WTC11 (cell line): ENCODE data around the gene SNX17. TPM values are rescaled to one million over a fixed set of nuclear protein-coding genes. Genes with fewer than 3 reads are reported as not detected.
A peak's percentile ranks its signal among the peaks of the same experiment; 100 is the strongest.

Source experiments
- ATAC-seq: fragments of 200-7000 bp; cut with Tn5 transposase; 2 replicates; pipeline ENCODE4 v1.10.0; 2021; ENCODE audit warnings: mild to moderate bottlenecking, moderate library complexity
- CTCF ChIA-PET: fragments of 300-600 bp; sonication (Branson Sonifier 250); formaldehyde crosslinking; loops from one replicate; lab custom pipeline; 2021; ENCODE audit warnings: antibody characterized with exemption; lab: Charles Lee
- POLR2A ChIA-PET: fragments of 350-600 bp; sonication (Branson Sonifier 250); formaldehyde crosslinking; loops from one replicate; lab custom pipeline; 2021; ENCODE audit warnings: antibody characterized with exemption; lab: Charles Lee
- DNase-seq: peaks from one replicate; pipeline ENCODE4 v3.0.0; 2021; ENCODE audit warnings: low spot score
- H3K27ac Mint-ChIP-seq: 2 replicates; pipeline ENCODE4 v1.8.0; 2021; ENCODE audit warnings: mixed read lengths
- H3K27me3 Mint-ChIP-seq: 2 replicates; pipeline ENCODE4 v1.8.0; 2021; ENCODE audit warnings: low read depth, mild to moderate bottlenecking, moderate library complexity, mixed read lengths
- H3K36me3 Mint-ChIP-seq: 2 replicates; pipeline ENCODE4 v1.8.0; 2021; ENCODE audit warnings: mixed read lengths
- H3K4me1 Mint-ChIP-seq: 2 replicates; pipeline ENCODE4 v1.8.0; 2022; ENCODE audit warnings: mixed read lengths
- H3K4me3 Mint-ChIP-seq: 2 replicates; pipeline ENCODE4 v1.8.0; 2021; ENCODE audit warnings: mild to moderate bottlenecking, moderate library complexity, mixed read lengths
- H3K9me3 Mint-ChIP-seq: 2 replicates; pipeline ENCODE4 v1.8.0; 2021; ENCODE audit warnings: mixed read lengths
- CREB1 ChIP-seq: sonication (generic); formaldehyde crosslinking; IDR thresholded peaks from 2 replicates; pipeline ENCODE4 v1.8.0; 2023; ENCODE audit warnings: mild to moderate bottlenecking, missing genetic modification reagents
- ESRRA ChIP-seq: sonication (generic); formaldehyde crosslinking; IDR thresholded peaks from 2 replicates; pipeline ENCODE4 v1.8.1; 2022; ENCODE audit warnings: mild to moderate bottlenecking, missing genetic modification reagents, borderline replicate concordance
- FOXK1 ChIP-seq: sonication (generic); formaldehyde crosslinking; IDR thresholded peaks from 2 replicates; pipeline ENCODE4 v1.8.0; 2022; ENCODE audit warnings: mild to moderate bottlenecking, moderate library complexity, missing genetic modification reagents
- HMGA2 ChIP-seq: fragments of 250-450 bp; sonication (Bioruptor Pico); IDR thresholded peaks from 2 replicates; pipeline ENCODE4 v1.4.0; 2021; ENCODE audit warnings: mild to moderate bottlenecking, moderate library complexity
- JUN ChIP-seq: sonication (generic); formaldehyde crosslinking; IDR thresholded peaks from 2 replicates; pipeline ENCODE4 v1.8.0; 2023; ENCODE audit warnings: mild to moderate bottlenecking, missing genetic modification reagents
- MAX ChIP-seq: sonication (generic); formaldehyde crosslinking; IDR thresholded peaks from 2 replicates; pipeline ENCODE4 v1.8.0; 2022; ENCODE audit warnings: mild to moderate bottlenecking, missing genetic modification reagents
- MXD4 ChIP-seq: fragments of 250-450 bp; sonication (Bioruptor Pico); IDR thresholded peaks from 2 replicates; pipeline ENCODE4 v1.8.0; 2021; ENCODE audit warnings: mild to moderate bottlenecking, moderate library complexity, borderline replicate concordance
- MYBL2 ChIP-seq: sonication (generic); formaldehyde crosslinking; IDR thresholded peaks from 2 replicates; pipeline ENCODE4 v1.8.1; 2023; ENCODE audit warnings: mild to moderate bottlenecking, moderate library complexity, missing genetic modification reagents
- NFATC4 ChIP-seq: fragments of 250-450 bp; sonication (Bioruptor Pico); IDR thresholded peaks from 2 replicates; pipeline ENCODE4 v1.9.0; 2021; ENCODE audit warnings: mild to moderate bottlenecking
- PRRX2 ChIP-seq: fragments of 250-450 bp; sonication (Bioruptor Pico); IDR thresholded peaks from 2 replicates; pipeline ENCODE4 v1.8.0; 2021; ENCODE audit warnings: mild to moderate bottlenecking
- RELA ChIP-seq: sonication (generic); formaldehyde crosslinking; IDR thresholded peaks from 2 replicates; pipeline ENCODE4 v1.8.1; 2022; ENCODE audit warnings: missing genetic modification reagents, mild to moderate bottlenecking, borderline replicate concordance
- SMAD4 ChIP-seq: sonication (generic); formaldehyde crosslinking; IDR thresholded peaks from 2 replicates; pipeline ENCODE4 v1.8.0; 2022; ENCODE audit warnings: mild to moderate bottlenecking, missing genetic modification reagents
- TP53 ChIP-seq: sonication (generic); formaldehyde crosslinking; IDR thresholded peaks from 2 replicates; pipeline ENCODE4 v1.8.1; 2023; ENCODE audit warnings: mild to moderate bottlenecking, missing genetic modification reagents
- ZNF219 ChIP-seq: sonication (generic); formaldehyde crosslinking; IDR thresholded peaks from 2 replicates; pipeline ENCODE4 v1.8.0; 2023; ENCODE audit warnings: missing genetic modification reagents, mild to moderate bottlenecking, borderline replicate concordance
- ZNF423 ChIP-seq: fragments of 250-450 bp; sonication (Bioruptor Pico); IDR thresholded peaks from 2 replicates; pipeline ENCODE4 v2.1.2; 2022; ENCODE audit warnings: mild to moderate bottlenecking, moderate library complexity
- ZNF512 ChIP-seq: sonication (generic); formaldehyde crosslinking; IDR thresholded peaks from 2 replicates; pipeline ENCODE4 v1.8.1; 2022; ENCODE audit warnings: missing genetic modification reagents, borderline replicate concordance
- total RNA-seq: library from RNA; stranded (reverse); gene quantifications from 3 replicates; pipeline ENCODE4 v1.2.3, GENCODE V29; 2021
- TF ChIP-seq, protein P1 (sequence below): fragments of 250-450 bp; sonication (Bioruptor Pico); IDR thresholded peaks from 2 replicates; pipeline ENCODE4 v2.1.2; 2022; ENCODE audit warnings: mild to moderate bottlenecking, moderate library complexity
- TF ChIP-seq, protein P2 (sequence below): sonication (generic); formaldehyde crosslinking; IDR thresholded peaks from 2 replicates; pipeline ENCODE4 v1.8.1; 2023; ENCODE audit warnings: mild to moderate bottlenecking, missing genetic modification reagents
- TF ChIP-seq, protein P3 (sequence below): sonication (generic); formaldehyde crosslinking; IDR thresholded peaks from 2 replicates; pipeline ENCODE4 v1.8.0; 2022; ENCODE audit warnings: missing genetic modification reagents

Gene SNX17
- total RNA-seq, 1 experiment from 2014 or later: 74.7 TPM

DNA sequence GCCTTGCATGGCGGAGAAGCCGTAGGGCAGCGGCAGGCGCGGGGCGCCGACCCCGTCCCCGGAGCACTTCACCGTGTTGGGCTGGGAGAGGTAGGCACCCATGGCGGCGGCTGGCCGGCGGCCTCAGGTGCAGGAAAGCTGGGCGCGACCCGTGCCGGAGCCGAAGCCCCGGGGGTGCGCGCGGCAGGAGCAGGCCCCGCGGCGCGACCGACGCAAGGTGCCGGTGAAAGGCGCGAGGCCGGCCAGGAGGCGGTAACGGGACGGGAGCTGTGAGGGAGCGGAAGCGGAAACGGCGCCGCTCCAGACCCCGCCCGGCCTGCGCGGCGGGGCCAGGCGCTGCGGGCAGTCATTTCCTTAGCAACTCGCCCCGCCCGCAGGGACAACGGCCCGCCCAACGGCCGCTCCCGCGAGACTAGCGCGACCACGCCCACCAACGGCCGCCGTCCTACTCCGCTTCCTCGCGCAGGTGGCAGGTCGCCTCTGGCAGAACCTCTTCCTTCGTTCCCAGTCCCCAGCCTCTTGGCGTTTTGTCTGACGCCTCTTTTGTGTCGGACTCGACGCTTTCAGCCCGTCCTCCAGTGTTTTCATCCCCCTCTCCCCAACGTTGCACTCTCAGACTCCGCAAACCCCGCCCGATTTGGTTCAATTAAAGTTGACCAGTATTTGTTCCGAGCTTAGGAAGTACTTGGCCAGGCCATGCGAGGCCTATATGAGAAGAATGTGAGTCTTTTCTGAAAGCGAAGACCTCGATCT lies 39.1 kb downstream of the SNX17 start, which contains the start of gene PPM1G (continued):
- TF ChIP-seq ESRRA (CRISPR knock-in tag) (peak; percentile 89; the same call in 1 of the 2 replicates), NFATC4 (CRISPR knock-in tag) (no peak), HMGA2 (no peak), TP53 (CRISPR knock-in tag) (peak; percentile 70; the same call in 1 of the 2 replicates)
- TF ChIP-seq, protein P1, sequence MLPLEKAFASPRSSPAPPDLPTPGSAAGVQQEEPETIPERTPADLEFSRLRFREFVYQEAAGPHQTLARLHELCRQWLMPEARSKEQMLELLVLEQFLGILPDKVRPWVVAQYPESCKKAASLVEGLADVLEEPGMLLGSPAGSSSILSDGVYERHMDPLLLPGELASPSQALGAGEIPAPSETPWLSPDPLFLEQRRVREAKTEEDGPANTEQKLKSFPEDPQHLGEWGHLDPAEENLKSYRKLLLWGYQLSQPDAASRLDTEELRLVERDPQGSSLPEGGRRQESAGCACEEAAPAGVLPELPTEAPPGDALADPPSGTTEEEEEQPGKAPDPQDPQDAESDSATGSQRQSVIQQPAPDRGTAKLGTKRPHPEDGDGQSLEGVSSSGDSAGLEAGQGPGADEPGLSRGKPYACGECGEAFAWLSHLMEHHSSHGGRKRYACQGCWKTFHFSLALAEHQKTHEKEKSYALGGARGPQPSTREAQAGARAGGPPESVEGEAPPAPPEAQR (CRISPR knock-in tag): no peak
- TF ChIP-seq, all 79 proteins: peak for 30

DNA sequence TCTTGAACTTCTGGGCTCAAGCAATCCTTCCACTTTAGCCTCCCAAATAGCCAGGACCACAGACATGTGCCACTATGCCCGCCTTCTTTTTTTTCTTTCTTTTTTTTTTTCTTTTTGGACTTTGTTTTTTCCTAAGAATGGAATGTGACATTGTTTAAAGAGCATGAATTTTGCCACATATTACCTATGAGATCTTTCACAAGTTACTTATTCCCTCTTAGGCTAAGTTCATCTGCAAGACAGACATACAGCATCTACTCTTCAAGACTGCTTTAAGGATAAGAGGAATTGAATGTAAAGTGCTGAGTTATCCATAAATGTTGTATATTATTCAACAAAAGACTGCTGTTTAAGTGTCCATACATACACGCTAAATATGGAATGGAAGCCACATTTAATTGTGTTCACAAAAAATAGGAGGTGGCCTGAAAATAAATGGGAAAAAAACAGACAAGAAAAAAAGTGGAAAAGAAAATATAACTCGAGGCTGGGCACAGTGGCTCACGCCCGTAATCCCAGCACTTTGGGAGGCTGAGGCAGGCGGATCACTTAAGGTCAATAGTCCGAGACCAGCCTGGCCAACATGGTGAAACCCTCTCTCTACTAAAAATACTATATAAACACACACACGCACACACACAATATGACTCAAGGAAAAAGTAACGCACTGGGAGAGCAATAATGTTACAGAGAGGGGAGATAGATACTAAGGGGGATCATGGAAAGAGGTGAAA lies 42.2 kb downstream of the SNX17 start:
- POLR2A ChIA-PET: no interaction called here
- Mint-ChIP-seq H3K27ac (no peak overlapping the region), H3K9me3 (peaks cover 8% of the 10 kb centered on the region)
- no peak for DNase-seq
- TF ChIP-seq NFATC4 (CRISPR knock-in tag) (no peak), MAX (CRISPR knock-in tag) (no peak)
- TF ChIP-seq, protein P2, sequence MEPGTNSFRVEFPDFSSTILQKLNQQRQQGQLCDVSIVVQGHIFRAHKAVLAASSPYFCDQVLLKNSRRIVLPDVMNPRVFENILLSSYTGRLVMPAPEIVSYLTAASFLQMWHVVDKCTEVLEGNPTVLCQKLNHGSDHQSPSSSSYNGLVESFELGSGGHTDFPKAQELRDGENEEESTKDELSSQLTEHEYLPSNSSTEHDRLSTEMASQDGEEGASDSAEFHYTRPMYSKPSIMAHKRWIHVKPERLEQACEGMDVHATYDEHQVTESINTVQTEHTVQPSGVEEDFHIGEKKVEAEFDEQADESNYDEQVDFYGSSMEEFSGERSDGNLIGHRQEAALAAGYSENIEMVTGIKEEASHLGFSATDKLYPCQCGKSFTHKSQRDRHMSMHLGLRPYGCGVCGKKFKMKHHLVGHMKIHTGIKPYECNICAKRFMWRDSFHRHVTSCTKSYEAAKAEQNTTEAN: no peak
- TF ChIP-seq, all 79 proteins: peak for 0
- peaks cover 13% of the 10 kb centered on the region for H3K27me3 Mint-ChIP-seq
- CTCF ChIA-PET: no interaction called here
- H3K4me1 Mint-ChIP-seq: peaks cover 11% of the 10 kb centered on the region
- peaks cover 4% of the 10 kb centered on the region; the same call in 1 of the 2 replicates for H3K36me3 Mint-ChIP-seq
- H3K4me3 Mint-ChIP-seq: no peak overlapping the region
- ATAC-seq: no peak

- no peaks in the 10 kb centered on the region for H3K4me1 Mint-ChIP-seq
- no peak for DNase-seq
- peaks cover 3% of the 10 kb centered on the region for H3K9me3 Mint-ChIP-seq
- no peak for ATAC-seq
- no peaks in the 10 kb centered on the region; the same call in 1 of the 2 replicates for H3K36me3 Mint-ChIP-seq
- ChIA-PET CTCF (interaction anchor here (1.5 kb wide), 1 partner anchor 8 kb away, joined by 4 read pairs; no protein-coding TSS in a partner anchor), POLR2A (interaction anchor here (0.6 kb wide), 1 partner anchor 24 kb away, joined by 3 read pairs; no protein-coding TSS in a partner anchor)
- H3K27me3 Mint-ChIP-seq: peaks cover 13% of the 10 kb centered on the region
- H3K4me3 Mint-ChIP-seq: no peak overlapping the region
- TF ChIP-seq CREB1 (no peak), PRRX2 (CRISPR knock-in tag) (no peak), JUN (CRISPR knock-in tag) (no peak), SMAD4 (no peak), ZNF423 (CRISPR knock-in tag) (no peak), MXD4 (CRISPR knock-in tag) (no peak), HMGA2 (no peak), RELA (CRISPR knock-in tag) (no peak), FOXK1 (CRISPR knock-in tag) (no peak), ZNF512 (CRISPR knock-in tag) (no peak), ZNF219 (CRISPR knock-in tag) (no peak), MYBL2 (CRISPR knock-in tag) (no peak)
- TF ChIP-seq, protein P2: no peak
- TF ChIP-seq, protein P3, sequence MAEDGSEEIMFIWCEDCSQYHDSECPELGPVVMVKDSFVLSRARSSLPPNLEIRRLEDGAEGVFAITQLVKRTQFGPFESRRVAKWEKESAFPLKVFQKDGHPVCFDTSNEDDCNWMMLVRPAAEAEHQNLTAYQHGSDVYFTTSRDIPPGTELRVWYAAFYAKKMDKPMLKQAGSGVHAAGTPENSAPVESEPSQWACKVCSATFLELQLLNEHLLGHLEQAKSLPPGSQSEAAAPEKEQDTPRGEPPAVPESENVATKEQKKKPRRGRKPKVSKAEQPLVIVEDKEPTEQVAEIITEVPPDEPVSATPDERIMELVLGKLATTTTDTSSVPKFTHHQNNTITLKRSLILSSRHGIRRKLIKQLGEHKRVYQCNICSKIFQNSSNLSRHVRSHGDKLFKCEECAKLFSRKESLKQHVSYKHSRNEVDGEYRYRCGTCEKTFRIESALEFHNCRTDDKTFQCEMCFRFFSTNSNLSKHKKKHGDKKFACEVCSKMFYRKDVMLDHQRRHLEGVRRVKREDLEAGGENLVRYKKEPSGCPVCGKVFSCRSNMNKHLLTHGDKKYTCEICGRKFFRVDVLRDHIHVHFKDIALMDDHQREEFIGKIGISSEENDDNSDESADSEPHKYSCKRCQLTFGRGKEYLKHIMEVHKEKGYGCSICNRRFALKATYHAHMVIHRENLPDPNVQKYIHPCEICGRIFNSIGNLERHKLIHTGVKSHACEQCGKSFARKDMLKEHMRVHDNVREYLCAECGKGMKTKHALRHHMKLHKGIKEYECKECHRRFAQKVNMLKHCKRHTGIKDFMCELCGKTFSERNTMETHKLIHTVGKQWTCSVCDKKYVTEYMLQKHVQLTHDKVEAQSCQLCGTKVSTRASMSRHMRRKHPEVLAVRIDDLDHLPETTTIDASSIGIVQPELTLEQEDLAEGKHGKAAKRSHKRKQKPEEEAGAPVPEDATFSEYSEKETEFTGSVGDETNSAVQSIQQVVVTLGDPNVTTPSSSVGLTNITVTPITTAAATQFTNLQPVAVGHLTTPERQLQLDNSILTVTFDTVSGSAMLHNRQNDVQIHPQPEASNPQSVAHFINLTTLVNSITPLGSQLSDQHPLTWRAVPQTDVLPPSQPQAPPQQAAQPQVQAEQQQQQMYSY: no peak
- no peak overlapping the region for H3K27ac Mint-ChIP-seq
Observed at GRCh38 chr2:27416151-27416550, 45.7 kb downstream of the SNX17 start.
